Stimulated activated CD4-positive, alpha-beta T cell treated with anti-CD3 and anti-CD28 coated beads, Interleukin-15, amount 100 ng/mL, for 1 hour (primary cell): Measurements from ENCODE around the gene CUEDC1.

Experiments used
- DNase-seq, 2 donors: peaks; one replicate each; pipeline ENCODE4 v3.0.0-alpha.2; 2020; ENCODE audit warnings: low read depth in 1 of 2, low spot score in 1 of 2

CUEDC1 gene

GRCh38 chr17:57955183-57955931 is at the start of gene CUEDC1:
Gene CUEDC1 (minus strand): TSS chr17:57955412. CDS start chr17:57885564, 69,848 bp downstream.
- peak; percentile 26 to 60 for DNase-seq

GRCh38 chr17:58004060-58004459 is 48.8 kb upstream of the CUEDC1 start:
- no peak for DNase-seq

- DNase-seq: no peak
Observed at GRCh38 chr17:58002973-58003372, 47.8 kb upstream of the CUEDC1 start.

GRCh38 chr17:58002154-58002948 is 47.1 kb upstream of the CUEDC1 start:
- DNase-seq: no peak

GRCh38 chr17:58001461-58002124 is 46.4 kb upstream of the CUEDC1 start:
- no peak for DNase-seq

- DNase-seq: no peak
Observed at GRCh38 chr17:57999496-58000017, 44.3 kb upstream of the CUEDC1 start.

GRCh38 chr17:57999010-57999495 is 43.8 kb upstream of the CUEDC1 start:
- DNase-seq: no peak

GRCh38 chr17:57997085-57997809 is 42.0 kb upstream of the CUEDC1 start:
- no peak for DNase-seq

GRCh38 chr17:57995076-57995956 is 40.1 kb upstream of the CUEDC1 start:
- DNase-seq: peak; percentile 10 to 19

GRCh38 chr17:57994436-57994835 is 39.2 kb upstream of the CUEDC1 start:
- no peak for DNase-seq

- no peak for DNase-seq
Observed at GRCh38 chr17:57993471-57994365, 38.5 kb upstream of the CUEDC1 start.

GRCh38 chr17:57991537-57991936 is 36.3 kb upstream of the CUEDC1 start:
- no peak for DNase-seq

- no peak for DNase-seq
Observed at GRCh38 chr17:57990037-57990436, 34.8 kb upstream of the CUEDC1 start.

- DNase-seq: peak in 1 of 2 donors; percentile 62
Observed at GRCh38 chr17:57988301-57989250, 33.4 kb upstream of the CUEDC1 start.

- DNase-seq: peak; percentile 63 to 70
Observed at GRCh38 chr17:57987581-57988300, 32.5 kb upstream of the CUEDC1 start, which contains the start of gene VEZF1. Gene VEZF1 (minus strand): TSS chr17:57988254. CDS start chr17:57988111, 143 bp downstream.

GRCh38 chr17:57986841-57987580 is 31.8 kb upstream of the CUEDC1 start:
- DNase-seq: peak in 1 of 2 donors; percentile 23
